Tibial nerve (tissue), 4 donors: ENCODE data around the gene SGSM1. TPM values are rescaled to one million over a fixed set of nuclear protein-coding genes. Genes with fewer than 3 reads are reported as not detected.

ENCODE experiments used
- DNase-seq, 2 donors: peaks; one replicate each; pipeline ENCODE4 v3.0.0-alpha.2; 2019; ENCODE audit warnings: low spot score in 2 of 2
- H3K27ac ChIP-seq, 4 donors: fragments of 200-600 bp; sonication (generic) in 3 of 4; one replicate each; pipeline ENCODE4 v1.5.1; 2017 to 2019; ENCODE audit warnings: mild to moderate bottlenecking in 1 of 4
- H3K27me3 ChIP-seq, 2 donors: fragments of 200-600 bp; sonication (generic) in 1 of 2; one replicate each; pipeline versions ENCODE4 v1.5.1 to v1.6.0; 2017 to 2019
- H3K36me3 ChIP-seq, 3 donors: fragments of 200-600 bp; sonication (generic); one replicate each; pipeline ENCODE4 v1.5.1; 2018 to 2019
- H3K4me1 ChIP-seq, 4 donors: fragments of 200-600 bp; sonication (generic) in 3 of 4; one replicate each; pipeline ENCODE4 v1.5.1; 2017 to 2019
- H3K4me3 ChIP-seq, 4 donors: fragments of 200-600 bp; sonication (generic) in 3 of 4; one replicate each; pipeline ENCODE4 v1.5.1; 2017 to 2019; ENCODE audit warnings: mild to moderate bottlenecking in 1 of 4, moderate library complexity in 1 of 4
- H3K9me3 ChIP-seq, 4 donors: fragments of 200-600 bp; sonication (generic) in 3 of 4; one replicate each; pipeline ENCODE4 v1.5.1; 2017 to 2019
- CTCF ChIP-seq, 5 experiments: fragments of 200-600 bp in 3 of 5; fragments of 450-650 bp in 2 of 5; sonication (generic) in 3 of 5; IDR thresholded peaks; one replicate each; pipeline ENCODE4 v1.5.1; 2016 to 2019; ENCODE audit warnings: antibody characterized with exemption in 5 of 5, mild to moderate bottlenecking in 3 of 5, moderate library complexity in 2 of 5
- EP300 ChIP-seq, 2 donors: sonication (generic); formaldehyde crosslinking; IDR thresholded peaks; one replicate each; pipeline ENCODE4 v1.6.1; 2017; ENCODE audit warnings: antibody characterized with exemption in 2 of 2, mild to moderate bottlenecking in 1 of 2
- POLR2A ChIP-seq, 2 donors: fragments of 450-650 bp; IDR thresholded peaks; one replicate each; pipeline ENCODE4 v1.6.1; 2017; ENCODE audit warnings: antibody characterized with exemption in 2 of 2, mild to moderate bottlenecking in 2 of 2, moderate library complexity in 2 of 2
- WGBS, 2 donors: methylation state at CpG; one replicate each; pipeline ENCODE4 v1.1.5; 2018; 5-methylcytosine and 5-hydroxymethylcytosine counted together
- total RNA-seq, 4 donors: library from RNA; depleted of rRNA; stranded (reverse); fragments of >200 nt; gene quantifications; one replicate each; pipeline ENCODE4 v1.1.0, GENCODE V29; 2016

The SGSM1 gene
- total RNA-seq, 4 donors from 2014 or later: 0.22 to 1.5 (median 0.70) TPM

- TF ChIP-seq EP300 (IDR thresholded peaks at IDR 0.05) (no peak), POLR2A (IDR thresholded peaks at IDR 0.05) (no peak), CTCF (IDR thresholded peaks at IDR 0.05) (no peak)
- H3K27me3 ChIP-seq: no peaks in the 10 kb centered on the region
- H3K36me3 ChIP-seq: no peaks in the 10 kb centered on the region
- peak overlapping the region in 2 of 4 donors; percentile 41 to 60 for H3K27ac ChIP-seq
- whole genome bisulfite sequencing, 2 donors: 77 to 85% methylated on average over 3 of the region's 3 CpGs
- no peak for DNase-seq
- H3K4me3 ChIP-seq: no peak overlapping the region
- H3K9me3 ChIP-seq: no peaks in the 10 kb centered on the region
- peaks cover 0 to 68% (median 13%) of the 10 kb centered on the region in 4 donors for H3K4me1 ChIP-seq
Measured at GRCh38 chr22:24964441-24964840, 158.4 kb downstream of the SGSM1 start.

- peaks cover 0 to 81% (median 13%) of the 10 kb centered on the region in 4 donors for H3K4me1 ChIP-seq
- 49 to 50% methylated on average over 9 of the region's 9 CpGs for WGBS, 2 donors
- peak; percentile 41 to 48 for DNase-seq
- H3K27me3 ChIP-seq: no peaks in the 10 kb centered on the region
- no peaks in the 10 kb centered on the region for H3K9me3 ChIP-seq
- no peaks in the 10 kb centered on the region for H3K36me3 ChIP-seq
- TF ChIP-seq POLR2A (IDR thresholded peaks at IDR 0.05) (no peak), EP300 (IDR thresholded peaks at IDR 0.05) (peak in 1 of 2 donors; percentile 42)
- H3K27ac ChIP-seq: peak overlapping the region in 3 of 4 donors; percentile 54 to 64 (median 58)
- H3K4me3 ChIP-seq: peak overlapping the region in 1 of 4 donors; percentile 15
Measured at GRCh38 chr22:24965822-24966626, 160.0 kb downstream of the SGSM1 start.

DNA sequence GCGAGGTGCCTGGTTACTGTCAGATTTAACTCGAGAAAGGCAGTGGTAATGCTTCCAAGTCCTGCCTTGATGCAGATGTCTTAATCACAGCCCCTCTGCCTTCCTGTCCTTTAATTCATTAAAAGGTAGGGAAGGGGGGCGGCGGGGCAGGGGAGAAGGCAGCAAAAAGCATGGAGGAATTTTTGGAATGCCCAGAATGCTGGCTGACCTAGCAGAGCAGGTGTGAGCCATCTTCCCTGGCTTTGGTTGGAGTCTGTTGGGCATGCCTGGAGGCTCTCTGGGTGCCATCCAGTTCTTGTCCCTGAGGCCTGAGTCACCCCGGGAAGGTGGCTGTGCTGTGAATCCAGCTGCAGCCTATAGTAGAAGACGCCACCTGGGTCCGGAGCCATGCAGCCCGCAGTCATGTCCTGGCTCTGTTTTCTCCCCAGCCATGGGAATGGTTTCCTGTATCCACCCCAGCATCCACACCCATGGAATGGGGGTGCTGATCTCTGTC, 162.1 kb downstream of the SGSM1 start:
- Histone ChIP-seq H3K4me3 (no peak overlapping the region), H3K27me3 (no peaks in the 10 kb centered on the region), H3K27ac (peak overlapping the region in 2 of 4 donors; percentile 36 to 45), H3K36me3 (no peaks in the 10 kb centered on the region), H3K9me3 (no peaks in the 10 kb centered on the region), H3K4me1 (peaks cover 0 to 70% (median 12%) of the 10 kb centered on the region in 4 donors)
- no peak for TF ChIP-seq POLR2A (IDR thresholded peaks at IDR 0.05)
- no peak for TF ChIP-seq EP300 (IDR thresholded peaks at IDR 0.05)
- no peak for TF ChIP-seq CTCF (IDR thresholded peaks at IDR 0.05)
- 72 to 73% methylated on average over 8 of the region's 8 CpGs for WGBS, 2 donors
- no peak for DNase-seq

DNA sequence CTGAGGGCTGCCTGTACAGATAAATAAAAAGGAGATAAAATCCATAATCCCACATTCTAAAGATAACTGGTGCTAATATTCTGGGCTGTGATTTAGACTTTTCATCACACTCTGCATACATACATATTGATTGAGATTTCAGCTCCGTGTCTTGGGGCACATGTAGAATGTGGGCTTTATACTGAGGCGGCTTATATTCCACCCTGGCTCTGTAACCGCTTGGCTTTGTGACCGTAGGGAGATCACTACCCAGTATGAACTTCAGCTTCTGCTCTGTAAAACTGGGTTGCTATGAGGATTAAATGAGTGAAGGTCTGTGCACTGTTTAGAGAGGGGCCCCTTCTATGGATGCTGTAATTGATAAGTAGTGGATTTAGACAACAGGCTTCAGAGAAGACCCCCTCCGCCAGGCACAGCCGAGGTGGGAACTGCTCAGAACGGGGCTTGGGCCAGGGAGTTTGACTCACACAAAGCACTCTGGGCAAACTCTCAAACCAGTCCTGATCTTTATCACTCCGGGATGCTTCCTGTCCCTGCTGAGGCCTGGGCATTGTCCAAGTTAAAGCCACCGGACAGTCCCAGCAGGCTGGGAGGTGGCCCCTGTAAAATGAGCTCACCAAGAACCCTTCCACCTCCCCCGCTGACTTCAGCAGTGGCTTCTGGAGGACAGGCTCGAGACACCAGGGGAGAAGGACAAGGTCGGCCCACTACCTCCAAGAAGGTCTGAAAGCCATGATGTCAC, 163.7 kb downstream of the SGSM1 start:
- DNase-seq: peak; percentile 47 to 52
- peak overlapping the region; percentile 1 to 74 (median 38) for H3K27ac ChIP-seq
- WGBS, 2 donors: 40 to 49% methylated on average over 11 of the region's 12 CpGs
- peaks cover 0 to 61% (median 12%) of the 10 kb centered on the region in 4 donors for H3K4me1 ChIP-seq
- H3K9me3 ChIP-seq: no peaks in the 10 kb centered on the region
- H3K36me3 ChIP-seq: no peaks in the 10 kb centered on the region
- no peaks in the 10 kb centered on the region for H3K27me3 ChIP-seq
- no peak for TF ChIP-seq POLR2A (IDR thresholded peaks at IDR 0.05)
- TF ChIP-seq EP300 (IDR thresholded peaks at IDR 0.05): peak in 1 of 2 donors; percentile 32
- H3K4me3 ChIP-seq: no peak overlapping the region

- WGBS, 2 donors: 66 to 94% methylated on average over 2 of the region's 2 CpGs
Measured at GRCh38 chr22:24972369-24972768, 166.4 kb downstream of the SGSM1 start.

More at GRCh38 chr22:24972369-24972768, 166.4 kb downstream of the SGSM1 start:
- no peaks in the 10 kb centered on the region for H3K27me3 ChIP-seq
- no peak overlapping the region for H3K4me3 ChIP-seq
- TF ChIP-seq CTCF (IDR thresholded peaks at IDR 0.05): no peak
- TF ChIP-seq POLR2A (IDR thresholded peaks at IDR 0.05): no peak
- no peak for TF ChIP-seq EP300 (IDR thresholded peaks at IDR 0.05)
- H3K36me3 ChIP-seq: no peaks in the 10 kb centered on the region
- DNase-seq: no peak
- H3K9me3 ChIP-seq: no peaks in the 10 kb centered on the region
- peaks cover 0 to 62% (median 25%) of the 10 kb centered on the region in 4 donors for H3K4me1 ChIP-seq
- H3K27ac ChIP-seq: no peak overlapping the region
